ENCODE measurements around the gene CEP250.

GRCh38 chr20:35541118-35541782 lies 85.9 kb downstream of the CEP250 start:
- TF ChIP-seq POLR2A (IDR thresholded peaks at IDR 0.05; ENCODE audit: low read depth, low read length) (no peak), CTCF (conservative IDR thresholded peaks at IDR 0.05; ENCODE audit: low read depth, low read length) (no peak), RCOR1 (IDR thresholded peaks at IDR 0.05; ENCODE audit: insufficient replicate concordance, low read length) (no peak), BHLHE40 (IDR thresholded peaks at IDR 0.05; ENCODE audit: low read depth, low read length) (no peak), SMC3 (IDR thresholded peaks at IDR 0.05; ENCODE audit: low read depth, low read length) (no peak), RFX5 (IDR thresholded peaks at IDR 0.05; ENCODE audit: low read depth, low read length) (no peak), RAD21 (IDR thresholded peaks at IDR 0.05; ENCODE audit: low read length) (no peak), USF2 (IDR thresholded peaks at IDR 0.05; ENCODE audit: low read depth, low read length) (no peak)
